ENCODE results near the gene TP53AIP1.
A peak's percentile ranks its signal among the peaks of the same experiment; 100 is the strongest.

- TF ChIP-seq POLR2A (IDR thresholded peaks at IDR 0.05) (no peak), CTCF (IDR thresholded peaks at IDR 0.05) (peak; percentile 23 to 49 (median 41))
Observed at GRCh38 chr11:128905345-128906184, 37.1 kb downstream of the TP53AIP1 start.
